Pancreas (tissue), 10 donors: ENCODE data around the gene KAZN. TPM values are rescaled to one million over a fixed set of nuclear protein-coding genes. Genes with fewer than 3 reads are reported as not detected.

ENCODE experiments used
- ATAC-seq, 4 donors: fragments of 200-7000 bp; cut with Tn5 transposase; one replicate each; pipeline versions ENCODE4 v1.8.0 to v1.9.1; 2020; ENCODE audit warnings: mild to moderate bottlenecking in 4 of 4, moderate library complexity in 4 of 4
- DNase-seq, 6 donors: peaks; one replicate each; pipeline ENCODE4 v3.0.0-alpha.2; 2020
- FAIRE-seq: peaks from 2 replicates; lab custom pipeline; 2012; peaks lifted over from hg19 to GRCh38; lab: Jason Lieb, UNC
- H3K27ac ChIP-seq, 4 donors: fragments of 200-600 bp; sonication (generic); 1 replicate in 3 of 4; 2 replicates in 1 of 4; pipeline versions ENCODE4 v1.5.0 to v1.8.0; 2020
- H3K27me3 ChIP-seq, 4 donors: fragments of 200-600 bp; one replicate each; pipeline ENCODE4 v1.8.0; 2021
- H3K36me3 ChIP-seq, 3 donors: fragments of 200-600 bp; sonication (generic) in 1 of 3; one replicate each; pipeline versions ENCODE4 v1.5.0 to v1.8.0; 2020 to 2021
- H3K4me1 ChIP-seq, 3 donors: fragments of 200-600 bp; one replicate each; pipeline ENCODE4 v1.8.0; 2021
- H3K4me3 ChIP-seq, 4 donors: fragments of 200-600 bp; sonication (generic) in 2 of 4; one replicate each; pipeline versions ENCODE4 v1.5.0 to v1.8.0; 2020 to 2021
- H3K9me3 ChIP-seq, 4 donors: fragments of 200-600 bp; one replicate each; pipeline ENCODE4 v1.8.0; 2021
- CTCF ChIP-seq, 4 donors: fragments of 200-600 bp; sonication (generic) in 3 of 4; IDR thresholded peaks; one replicate each; pipeline versions ENCODE4 v1.5.0 to v1.8.0; 2021; ENCODE audit warnings: antibody characterized with exemption in 4 of 4
- WGBS, 2 donors: extraction: QIAGEN DNeasy Blood & Tissue Kit; methylation state at CpG; one replicate each; pipeline ENCODE4 v1.1.7; 2013; 5-methylcytosine and 5-hydroxymethylcytosine counted together
- intact Hi-C, 3 donors: fragments of 100-400 bp; cut with DNase I; formaldehyde crosslinking; loops; one replicate each; pipeline versions ENCODE4 v1.11.1 to v1.14.2; 2022
- polyA plus RNA-seq, 2 donors: library from polyadenylated mRNA; stranded (reverse); fragments of 200-250 nt; gene quantifications; one replicate each; pipeline ENCODE4 v1.2.3, GENCODE V29; 2013
- total RNA-seq, 6 donors: library from RNA; stranded (reverse); fragmentation: NEBNext Ultra II Directional in 4 of 6; extraction: Animal tissue kit (Norgen Biotek cat#: 25700) in 4 of 6; gene quantifications; one replicate each; pipeline versions ENCODE4 v1.2.1 to v1.2.4, GENCODE V29; 2021 to 2023
- donor health status: healthy with polysubstance abuse.
- donor health status: DM: no; HTN: no; CAD: no; lungs with moderate emphysema.
- donor health status: DM: no; HTN: no; CAD: no.
- donor health status: control.
- donor health status: control.
- donor health status: Bipolar disorder and iron deficiency.
- donor health status: DM: yes; HTN: yes; CAD: no.
- donor health status: DM: no; HTN: no; CAD: no.
- donor health status: DM: no; HTN: no; CAD: no.
- donor health status: DM: yes; HTN: yes; CAD: no.

Gene KAZN
- total and polyA plus RNA-seq, 8 donors: 2.4 to 6.0 (median 4.1) TPM

GRCh38 chr1:15027515-15027986, 429.1 kb downstream of the KAZN start:
- Histone ChIP-seq H3K4me3 (no peak overlapping the region), H3K27ac (no peak overlapping the region), H3K9me3 (no peaks in the 10 kb centered on the region), H3K36me3 (no peaks in the 10 kb centered on the region), H3K4me1 (no peaks in the 10 kb centered on the region), H3K27me3 (no peaks in the 10 kb centered on the region)
- intact Hi-C loops: loop anchor here in 1 of 3 donors (5.0 to 10.0 kb wide), 3 partner anchors 57 to 193 kb away; no protein-coding TSS in a partner anchor
- ATAC-seq (peak; percentile 88 to 97 (median 93)), FAIRE-seq (no peak), DNase-seq (peak; percentile 50 to 94 (median 78))
- 28 to 36% methylated on average over 12 of the region's 12 CpGs for WGBS, 2 donors
- TF ChIP-seq CTCF (IDR thresholded peaks at IDR 0.05): peak; percentile 79 to 92 (median 87)

GRCh38 chr1:15028102-15028501, 429.6 kb downstream of the KAZN start:
- H3K36me3 ChIP-seq: no peaks in the 10 kb centered on the region
- no peaks in the 10 kb centered on the region for H3K9me3 ChIP-seq
- intact Hi-C loops: loop anchor here in 1 of 3 donors (5.0 to 10.0 kb wide), 3 partner anchors 57 to 193 kb away; no protein-coding TSS in a partner anchor
- FAIRE-seq: no peak
- no peak overlapping the region for H3K27ac ChIP-seq
- WGBS, 2 donors: 55 to 61% methylated on average over 6 of the region's 6 CpGs
- DNase-seq: peak in 1 of 6 donors; percentile 25
- H3K27me3 ChIP-seq: no peaks in the 10 kb centered on the region
- H3K4me3 ChIP-seq: no peak overlapping the region
- no peak for TF ChIP-seq CTCF (IDR thresholded peaks at IDR 0.05)
- no peaks in the 10 kb centered on the region for H3K4me1 ChIP-seq
- peak in 3 of 4 donors; percentile 30 to 48 (median 30) for ATAC-seq

GRCh38 chr1:15028616-15029015, 430.1 kb downstream of the KAZN start:
- ATAC-seq (no peak), DNase-seq (no peak)
- H3K4me3 ChIP-seq: no peak overlapping the region

GRCh38 chr1:15029036-15029435, 430.6 kb downstream of the KAZN start:
- ATAC-seq: no peak
- no peaks in the 10 kb centered on the region for H3K36me3 ChIP-seq
- H3K27ac ChIP-seq: no peak overlapping the region
- no peaks in the 10 kb centered on the region for H3K9me3 ChIP-seq
- 90 to 95% methylated on average over 6 of the region's 6 CpGs for WGBS, 2 donors
- intact Hi-C loops: loop anchor here in 1 of 3 donors (5.0 to 10.0 kb wide), 3 partner anchors 56 to 194 kb away; no protein-coding TSS in a partner anchor
- DNase-seq: no peak
- no peaks in the 10 kb centered on the region for H3K4me1 ChIP-seq
- TF ChIP-seq CTCF (IDR thresholded peaks at IDR 0.05): no peak
- H3K4me3 ChIP-seq: no peak overlapping the region
- no peak for FAIRE-seq
- H3K27me3 ChIP-seq: no peaks in the 10 kb centered on the region

More at GRCh38 chr1:15028616-15029015, 430.1 kb downstream of the KAZN start:
- H3K27me3 ChIP-seq: no peaks in the 10 kb centered on the region
- TF ChIP-seq CTCF (IDR thresholded peaks at IDR 0.05): no peak
- no peaks in the 10 kb centered on the region for H3K36me3 ChIP-seq
- intact Hi-C loops: loop anchor here in 1 of 3 donors (5.0 to 10.0 kb wide), 3 partner anchors 56 to 194 kb away; no protein-coding TSS in a partner anchor
- WGBS, 2 donors: 88 to 90% methylated on average over 7 of the region's 7 CpGs
- no peaks in the 10 kb centered on the region for H3K4me1 ChIP-seq
- no peak overlapping the region for H3K27ac ChIP-seq
- no peaks in the 10 kb centered on the region for H3K9me3 ChIP-seq
- FAIRE-seq: no peak

- no peaks in the 10 kb centered on the region for H3K36me3 ChIP-seq
- H3K4me1 ChIP-seq: no peaks in the 10 kb centered on the region
- H3K27me3 ChIP-seq: no peaks in the 10 kb centered on the region
- intact Hi-C loops: loop anchor here in 1 of 3 donors (5.0 to 10.0 kb wide), 3 partner anchors 55 to 195 kb away; no protein-coding TSS in a partner anchor
- no peak overlapping the region for H3K27ac ChIP-seq
- no peaks in the 10 kb centered on the region for H3K9me3 ChIP-seq
- no peak overlapping the region for H3K4me3 ChIP-seq
- no peak for TF ChIP-seq CTCF (IDR thresholded peaks at IDR 0.05)
- ATAC-seq (no peak), DNase-seq (no peak), FAIRE-seq (no peak)
- WGBS, 2 donors: 90 to 92% methylated on average over 8 of the region's 8 CpGs
These were observed 431.3 kb downstream of the KAZN start for GRCh38 chr1:15029786-15030185.
